ENCODE data around the gene DCTN5. TPM values are rescaled to one million over a fixed set of nuclear protein-coding genes. Genes with fewer than 3 reads are reported as not detected.
"Not testable (repeated sequence)": the region's sequence is repeated elsewhere in the genome, so short reads cannot be mapped to it uniquely, and the experiment has no call there.

The DCTN5 gene
- total RNA-seq, 1 donor from 2014 or later = 68.4 TPM

- Histone ChIP-seq H3K27me3 (ENCODE audit: control insufficient read depth, insufficient read depth, low read length) (no peaks in the 10 kb centered on the region), H3K4me3 (ENCODE audit: low read depth, low read length) (no peak overlapping the region), H3K36me3 (ENCODE audit: control insufficient read depth, insufficient read depth, low read length) (no peaks in the 10 kb centered on the region)
- no peak for TF ChIP-seq CTCF (IDR thresholded peaks at IDR 0.05; ENCODE audit: insufficient read depth, low read length, poor library complexity, severe bottlenecking)
- DNase-seq (ENCODE audit: low read depth) = no peak
These were observed 33.5 kb upstream of the DCTN5 start for GRCh38 chr16:23607726-23608125.

GRCh38 chr16:23608194-23608593, 33.1 kb upstream of the DCTN5 start:
- no peak for DNase-seq (ENCODE audit: low read depth)
- Histone ChIP-seq H3K4me3 (ENCODE audit: low read depth, low read length) (no peak overlapping the region), H3K27me3 (ENCODE audit: control insufficient read depth, insufficient read depth, low read length) (no peaks in the 10 kb centered on the region), H3K36me3 (ENCODE audit: control insufficient read depth, insufficient read depth, low read length) (no peaks in the 10 kb centered on the region)
- TF ChIP-seq CTCF (IDR thresholded peaks at IDR 0.05; ENCODE audit: insufficient read depth, low read length, poor library complexity, severe bottlenecking) = no peak

GRCh38 chr16:23609929-23610328, 31.3 kb upstream of the DCTN5 start:
- DNase-seq (ENCODE audit: low read depth) = no peak
- Histone ChIP-seq H3K27me3 (ENCODE audit: control insufficient read depth, insufficient read depth, low read length) (no peaks in the 10 kb centered on the region), H3K4me3 (ENCODE audit: low read depth, low read length) (no peak overlapping the region), H3K36me3 (ENCODE audit: control insufficient read depth, insufficient read depth, low read length) (no peaks in the 10 kb centered on the region)
- no peak for TF ChIP-seq CTCF (IDR thresholded peaks at IDR 0.05; ENCODE audit: insufficient read depth, low read length, poor library complexity, severe bottlenecking)

GRCh38 chr16:23610905-23611304, 30.4 kb upstream of the DCTN5 start:
- not testable (repeated sequence) for DNase-seq (ENCODE audit: low read depth); H3K36me3 ChIP-seq (ENCODE audit: control insufficient read depth, insufficient read depth, low read length); H3K4me3 ChIP-seq (ENCODE audit: low read depth, low read length); H3K27me3 ChIP-seq (ENCODE audit: control insufficient read depth, insufficient read depth, low read length)

- Histone ChIP-seq H3K36me3 (ENCODE audit: control insufficient read depth, insufficient read depth, low read length) (no peaks in the 10 kb centered on the region), H3K27me3 (ENCODE audit: control insufficient read depth, insufficient read depth, low read length) (no peaks in the 10 kb centered on the region), H3K4me3 (ENCODE audit: low read depth, low read length) (no peak overlapping the region)
- DNase-seq (ENCODE audit: low read depth) = no peak
- TF ChIP-seq CTCF (IDR thresholded peaks at IDR 0.05; ENCODE audit: insufficient read depth, low read length, poor library complexity, severe bottlenecking) = no peak
These were observed 29.3 kb upstream of the DCTN5 start for GRCh38 chr16:23611936-23612335.

- no peak for TF ChIP-seq CTCF (IDR thresholded peaks at IDR 0.05; ENCODE audit: insufficient read depth, low read length, poor library complexity, severe bottlenecking)
These were observed 25.5 kb upstream of the DCTN5 start for GRCh38 chr16:23615805-23616204.

More at GRCh38 chr16:23615805-23616204, 25.5 kb upstream of the DCTN5 start:
- Histone ChIP-seq H3K27me3 (ENCODE audit: control insufficient read depth, insufficient read depth, low read length) (no peaks in the 10 kb centered on the region), H3K36me3 (ENCODE audit: control insufficient read depth, insufficient read depth, low read length) (no peaks in the 10 kb centered on the region), H3K4me3 (ENCODE audit: low read depth, low read length) (no peak overlapping the region)
- no peak for DNase-seq (ENCODE audit: low read depth)
